ENCODE measurements around the gene PHACTR1. TPM values are rescaled to one million over a fixed set of nuclear protein-coding genes. Genes with fewer than 3 reads are reported as not detected.

PHACTR1 gene
- total and polyA plus RNA-seq, 2 donors: 3.1 to 6.3 TPM

DNA sequence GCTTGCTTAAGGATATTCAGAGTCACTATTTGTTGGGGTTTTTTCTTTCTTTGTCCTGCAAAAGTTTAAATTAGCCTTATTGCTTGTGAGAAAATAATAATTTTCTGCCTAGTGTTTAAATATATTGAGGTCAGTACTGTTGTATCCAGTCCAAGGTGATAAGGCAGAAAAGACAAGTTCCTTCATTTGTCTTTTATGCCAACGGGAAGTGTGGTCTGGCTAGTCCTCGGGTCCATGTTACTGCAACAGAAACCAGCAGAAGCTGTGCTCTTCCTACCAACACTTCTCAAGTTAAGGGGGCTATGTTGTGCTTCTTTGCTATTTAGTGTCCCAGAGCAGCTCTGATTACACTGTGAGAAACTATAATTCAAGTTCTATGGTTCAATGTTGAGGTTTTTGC, 310.6 kb downstream of the PHACTR1 start:
- Histone ChIP-seq H3K36me3 (ENCODE audit: control insufficient read depth in 2 of 2, insufficient read depth in 2 of 2, low read length in 1 of 2) (no peaks in the 10 kb centered on the region), H3K27me3 (ENCODE audit: control insufficient read depth in 2 of 2, insufficient read depth in 1 of 2, low read length in 1 of 2) (no peaks in the 10 kb centered on the region), H3K4me3 (ENCODE audit: low read length in 2 of 2) (no peak overlapping the region), H3K4me1 (ENCODE audit: control insufficient read depth in 2 of 2, insufficient read depth in 2 of 2, low read length in 2 of 2) (no peaks in the 10 kb centered on the region), H3K9me3 (ENCODE audit: control insufficient read depth in 2 of 2, insufficient read depth in 1 of 2, low read length in 1 of 2) (no peaks in the 10 kb centered on the region), H3K27ac (ENCODE audit: low read depth in 1 of 2, low read length in 1 of 2) (no peak overlapping the region)
- DNase-seq (ENCODE audit: low read depth in 6 of 9, low spot score in 9 of 9): no peak
- 34% methylated on average over 2 of the region's 2 CpGs for WGBS

DNA sequence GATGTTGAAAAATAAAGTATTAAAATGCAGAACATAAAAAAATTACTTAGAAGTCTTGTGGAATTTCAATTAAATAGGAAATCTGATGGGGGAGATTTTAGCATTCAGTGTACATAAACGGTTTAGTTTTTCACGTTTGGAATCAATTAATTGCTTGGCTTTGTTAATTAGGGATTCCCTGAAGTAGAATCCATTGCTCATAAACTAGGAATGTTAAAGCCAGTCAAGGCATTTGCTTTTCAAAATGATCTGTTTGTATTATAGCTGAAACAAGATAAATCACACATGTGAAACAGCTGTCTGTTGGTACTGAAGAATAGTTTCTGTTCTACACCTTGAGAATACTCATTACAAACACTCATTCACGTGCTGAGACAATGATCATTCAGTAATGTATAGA, 313.8 kb downstream of the PHACTR1 start:
- H3K9me3 ChIP-seq (ENCODE audit: control insufficient read depth in 2 of 2, insufficient read depth in 1 of 2, low read length in 1 of 2): no peaks in the 10 kb centered on the region
- no peak for DNase-seq (ENCODE audit: low read depth in 6 of 9, low spot score in 9 of 9)

DNA sequence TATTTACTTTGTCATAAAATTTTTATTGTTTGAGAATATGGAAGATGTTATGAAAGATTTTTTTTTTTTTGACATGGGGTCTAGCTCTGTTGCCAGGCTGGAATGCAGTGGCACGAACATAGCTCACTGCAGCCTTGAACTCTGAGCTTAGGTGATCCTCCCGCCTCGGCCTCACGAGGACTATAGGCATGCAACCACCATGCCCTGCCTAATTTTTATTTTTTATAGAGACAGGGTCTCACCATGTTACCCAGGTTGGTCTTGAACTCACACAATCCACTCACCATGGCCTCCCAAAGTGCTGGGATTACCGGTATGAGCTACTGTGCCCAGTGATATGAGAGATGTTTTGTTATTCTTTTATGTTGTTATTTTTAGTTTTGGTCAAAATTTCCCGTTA, 316.0 kb downstream of the PHACTR1 start:
- no peaks in the 10 kb centered on the region for H3K27me3 ChIP-seq (ENCODE audit: control insufficient read depth in 2 of 2, insufficient read depth in 1 of 2, low read length in 1 of 2)

More for the DNA sequence above, 313.8 kb downstream of the PHACTR1 start:
- Histone ChIP-seq H3K36me3 (ENCODE audit: control insufficient read depth in 2 of 2, insufficient read depth in 2 of 2, low read length in 1 of 2) (no peaks in the 10 kb centered on the region), H3K27ac (ENCODE audit: low read depth in 1 of 2, low read length in 1 of 2) (no peak overlapping the region), H3K4me3 (ENCODE audit: low read length in 2 of 2) (no peak overlapping the region), H3K27me3 (ENCODE audit: control insufficient read depth in 2 of 2, insufficient read depth in 1 of 2, low read length in 1 of 2) (no peaks in the 10 kb centered on the region), H3K4me1 (ENCODE audit: control insufficient read depth in 2 of 2, insufficient read depth in 2 of 2, low read length in 2 of 2) (no peaks in the 10 kb centered on the region)
- 60% methylated on average over 3 of the region's 3 CpGs for WGBS

DNA sequence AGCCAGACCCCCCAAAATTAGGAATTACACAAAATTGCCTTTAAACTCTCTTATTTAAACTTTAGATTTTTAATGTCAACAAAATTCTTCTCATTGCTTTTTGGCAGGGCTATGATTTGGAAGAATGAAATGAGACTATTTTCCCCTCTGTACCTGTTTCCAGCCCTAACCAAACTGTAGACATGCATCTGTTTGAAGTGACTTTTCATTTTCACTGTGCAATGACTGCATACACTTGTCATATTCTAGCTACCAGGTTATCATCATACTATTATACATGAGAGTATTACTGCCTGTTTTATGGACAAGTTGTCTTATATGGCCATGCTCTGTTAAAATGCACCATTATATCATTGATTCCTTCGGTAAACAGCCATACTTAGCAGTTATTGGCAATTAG, 316.6 kb downstream of the PHACTR1 start:
- Histone ChIP-seq H3K36me3 (ENCODE audit: control insufficient read depth in 2 of 2, insufficient read depth in 2 of 2, low read length in 1 of 2) (no peaks in the 10 kb centered on the region), H3K27me3 (ENCODE audit: control insufficient read depth in 2 of 2, insufficient read depth in 1 of 2, low read length in 1 of 2) (no peaks in the 10 kb centered on the region), H3K4me1 (ENCODE audit: control insufficient read depth in 2 of 2, insufficient read depth in 2 of 2, low read length in 2 of 2) (no peaks in the 10 kb centered on the region), H3K4me3 (ENCODE audit: low read length in 2 of 2) (no peak overlapping the region), H3K9me3 (ENCODE audit: control insufficient read depth in 2 of 2, insufficient read depth in 1 of 2, low read length in 1 of 2) (no peaks in the 10 kb centered on the region), H3K27ac (ENCODE audit: low read depth in 1 of 2, low read length in 1 of 2) (no peak overlapping the region)
- no peak for DNase-seq (ENCODE audit: low read depth in 6 of 9, low spot score in 9 of 9)
- WGBS: 98% methylated on average over 1 of the region's 1 CpG

More for the DNA sequence above, 316.0 kb downstream of the PHACTR1 start:
- no peaks in the 10 kb centered on the region for H3K36me3 ChIP-seq (ENCODE audit: control insufficient read depth in 2 of 2, insufficient read depth in 2 of 2, low read length in 1 of 2)
- H3K4me1 ChIP-seq (ENCODE audit: control insufficient read depth in 2 of 2, insufficient read depth in 2 of 2, low read length in 2 of 2): no peaks in the 10 kb centered on the region
- no peaks in the 10 kb centered on the region for H3K9me3 ChIP-seq (ENCODE audit: control insufficient read depth in 2 of 2, insufficient read depth in 1 of 2, low read length in 1 of 2)
- H3K4me3 ChIP-seq (ENCODE audit: low read length in 2 of 2): no peak overlapping the region
- no peak overlapping the region for H3K27ac ChIP-seq (ENCODE audit: low read depth in 1 of 2, low read length in 1 of 2)
- WGBS: 71% methylated on average over 6 of the region's 6 CpGs
- no peak for DNase-seq (ENCODE audit: low read depth in 6 of 9, low spot score in 9 of 9)

DNA sequence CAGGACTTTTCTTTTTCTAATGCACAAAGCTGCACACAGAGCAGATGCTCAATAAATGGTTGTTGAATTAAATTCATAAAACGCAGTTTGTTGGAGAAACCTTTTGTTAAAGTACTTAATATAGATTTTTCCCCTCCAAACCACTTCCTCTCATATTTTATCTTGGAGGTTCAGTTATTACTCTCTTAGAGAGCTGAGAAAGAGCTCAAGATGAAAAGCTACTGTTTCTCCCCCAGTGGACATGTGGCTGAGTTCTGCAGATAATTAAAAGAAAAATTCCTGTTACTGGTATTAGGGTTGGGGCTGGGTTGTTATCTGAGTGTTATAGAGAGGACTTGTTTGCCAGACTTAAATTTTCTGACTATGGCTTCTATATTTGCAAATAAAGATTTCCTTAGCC, 317.7 kb downstream of the PHACTR1 start:
- WGBS: 9% methylated on average over 1 of the region's 1 CpG
- no peaks in the 10 kb centered on the region for H3K36me3 ChIP-seq (ENCODE audit: control insufficient read depth in 2 of 2, insufficient read depth in 2 of 2, low read length in 1 of 2)
- H3K4me1 ChIP-seq (ENCODE audit: control insufficient read depth in 2 of 2, insufficient read depth in 2 of 2, low read length in 2 of 2): no peaks in the 10 kb centered on the region
- H3K4me3 ChIP-seq (ENCODE audit: low read length in 2 of 2): no peak overlapping the region
- H3K27ac ChIP-seq (ENCODE audit: low read depth in 1 of 2, low read length in 1 of 2): no peak overlapping the region
- H3K9me3 ChIP-seq (ENCODE audit: control insufficient read depth in 2 of 2, insufficient read depth in 1 of 2, low read length in 1 of 2): no peaks in the 10 kb centered on the region
- DNase-seq (ENCODE audit: low read depth in 6 of 9, low spot score in 9 of 9): no peak
- H3K27me3 ChIP-seq (ENCODE audit: control insufficient read depth in 2 of 2, insufficient read depth in 1 of 2, low read length in 1 of 2): no peaks in the 10 kb centered on the region

DNA sequence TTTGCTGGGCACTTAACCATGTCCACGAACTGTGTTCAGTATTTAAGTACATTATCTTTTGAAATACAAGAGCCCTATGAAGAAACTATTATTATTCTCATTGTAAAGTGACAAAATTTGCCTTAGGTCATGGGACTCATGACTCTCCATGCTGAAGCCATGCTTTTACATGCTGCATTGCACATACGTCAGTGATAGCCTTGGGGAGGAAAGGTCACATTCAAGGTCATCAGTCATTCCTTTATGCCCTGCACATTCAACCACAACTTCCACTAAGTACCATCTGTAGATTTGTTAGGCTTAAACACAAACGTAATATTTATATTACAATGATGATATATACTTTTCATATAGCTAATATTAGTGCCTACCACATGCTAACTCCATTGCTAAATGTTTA, 319.0 kb downstream of the PHACTR1 start:
- Histone ChIP-seq H3K4me1 (ENCODE audit: control insufficient read depth in 2 of 2, insufficient read depth in 2 of 2, low read length in 2 of 2) (no peaks in the 10 kb centered on the region), H3K4me3 (ENCODE audit: low read length in 2 of 2) (no peak overlapping the region), H3K36me3 (ENCODE audit: control insufficient read depth in 2 of 2, insufficient read depth in 2 of 2, low read length in 1 of 2) (no peaks in the 10 kb centered on the region), H3K27me3 (ENCODE audit: control insufficient read depth in 2 of 2, insufficient read depth in 1 of 2, low read length in 1 of 2) (no peaks in the 10 kb centered on the region), H3K27ac (ENCODE audit: low read depth in 1 of 2, low read length in 1 of 2) (no peak overlapping the region), H3K9me3 (ENCODE audit: control insufficient read depth in 2 of 2, insufficient read depth in 1 of 2, low read length in 1 of 2) (no peaks in the 10 kb centered on the region)
- 93% methylated on average over 3 of the region's 3 CpGs for WGBS
- no peak for DNase-seq (ENCODE audit: low read depth in 6 of 9, low spot score in 9 of 9)

DNA sequence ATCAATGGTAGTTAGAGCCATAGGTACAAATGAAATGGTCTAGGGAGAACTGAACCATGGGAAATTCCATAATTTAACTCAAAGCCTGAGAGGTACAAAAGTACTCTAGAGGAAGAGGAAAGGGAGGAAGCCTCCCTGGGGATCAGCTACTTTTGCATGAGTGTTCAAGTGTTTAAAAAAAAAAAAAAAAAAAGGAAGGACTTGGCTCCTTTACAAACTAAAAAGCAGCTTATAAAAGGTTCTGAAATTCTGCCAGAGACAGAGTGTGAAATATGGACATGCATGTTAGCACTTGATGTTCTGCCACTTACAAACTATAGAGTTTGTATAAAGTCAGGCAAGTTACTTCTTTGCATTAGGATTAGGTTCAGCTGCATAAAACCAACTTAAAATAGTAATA, 321.7 kb downstream of the PHACTR1 start:
- Histone ChIP-seq H3K9me3 (ENCODE audit: control insufficient read depth in 2 of 2, insufficient read depth in 1 of 2, low read length in 1 of 2) (no peaks in the 10 kb centered on the region), H3K4me1 (ENCODE audit: control insufficient read depth in 2 of 2, insufficient read depth in 2 of 2, low read length in 2 of 2) (no peaks in the 10 kb centered on the region), H3K27ac (ENCODE audit: low read depth in 1 of 2, low read length in 1 of 2) (no peak overlapping the region), H3K27me3 (ENCODE audit: control insufficient read depth in 2 of 2, insufficient read depth in 1 of 2, low read length in 1 of 2) (no peaks in the 10 kb centered on the region), H3K36me3 (ENCODE audit: control insufficient read depth in 2 of 2, insufficient read depth in 2 of 2, low read length in 1 of 2) (no peaks in the 10 kb centered on the region), H3K4me3 (ENCODE audit: low read length in 2 of 2) (no peak overlapping the region)
- peak in 1 of 9 donors; percentile 10 for DNase-seq (ENCODE audit: low read depth in 6 of 9, low spot score in 9 of 9)

DNA sequence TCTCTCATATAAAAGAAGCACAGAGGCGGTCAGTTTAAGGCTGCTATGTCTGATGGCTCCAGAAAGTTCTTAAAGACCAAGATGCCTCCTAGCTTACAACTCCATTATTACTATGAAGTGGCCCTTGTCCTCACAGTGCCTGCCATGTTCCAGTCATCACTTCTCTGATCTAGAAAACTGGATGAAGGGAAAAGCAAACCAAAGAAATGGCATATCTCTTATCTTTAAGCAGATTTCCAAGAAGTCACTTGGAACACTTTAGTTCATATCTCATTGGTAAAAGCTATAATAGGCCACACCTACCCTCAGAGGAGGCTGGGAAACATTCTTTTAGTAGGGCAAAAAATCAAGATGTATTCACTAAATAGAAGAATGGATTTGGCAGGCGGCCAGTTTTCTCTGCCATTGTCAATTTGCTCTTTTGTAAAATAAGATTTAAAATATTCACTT, 322.2 kb downstream of the PHACTR1 start:
- Histone ChIP-seq H3K9me3 (ENCODE audit: control insufficient read depth in 2 of 2, insufficient read depth in 1 of 2, low read length in 1 of 2) (no peaks in the 10 kb centered on the region), H3K36me3 (ENCODE audit: control insufficient read depth in 2 of 2, insufficient read depth in 2 of 2, low read length in 1 of 2) (no peaks in the 10 kb centered on the region), H3K4me3 (ENCODE audit: low read length in 2 of 2) (no peak overlapping the region), H3K4me1 (ENCODE audit: control insufficient read depth in 2 of 2, insufficient read depth in 2 of 2, low read length in 2 of 2) (no peaks in the 10 kb centered on the region), H3K27me3 (ENCODE audit: control insufficient read depth in 2 of 2, insufficient read depth in 1 of 2, low read length in 1 of 2) (no peaks in the 10 kb centered on the region), H3K27ac (ENCODE audit: low read depth in 1 of 2, low read length in 1 of 2) (no peak overlapping the region)
- DNase-seq (ENCODE audit: low read depth in 6 of 9, low spot score in 9 of 9): no peak
- 96% methylated on average over 2 of the region's 2 CpGs for WGBS

DNA sequence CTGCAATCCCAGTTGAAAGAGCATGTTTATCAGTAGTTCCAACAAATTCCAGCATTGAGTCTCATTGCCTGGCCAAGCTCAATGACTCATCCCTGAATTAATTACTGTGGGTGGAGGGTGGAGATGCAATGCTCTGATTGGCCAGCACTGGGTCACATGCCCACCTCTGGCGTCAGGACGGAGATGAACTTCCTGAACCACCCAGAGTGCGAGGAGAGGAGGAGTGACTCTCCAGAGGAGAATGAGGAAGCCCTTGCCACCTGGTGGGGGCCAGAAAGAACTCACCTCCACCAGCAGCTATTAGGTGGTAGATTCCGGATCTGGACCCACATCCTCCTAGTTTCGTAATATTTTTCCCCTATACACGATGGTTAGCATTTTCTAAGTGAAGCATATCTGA, 327.8 kb downstream of the PHACTR1 start:
- no peaks in the 10 kb centered on the region for H3K27me3 ChIP-seq (ENCODE audit: control insufficient read depth in 2 of 2, insufficient read depth in 1 of 2, low read length in 1 of 2)
- WGBS: 91% methylated on average over 6 of the region's 6 CpGs
- H3K4me3 ChIP-seq (ENCODE audit: low read length in 2 of 2): no peak overlapping the region
- no peaks in the 10 kb centered on the region for H3K4me1 ChIP-seq (ENCODE audit: control insufficient read depth in 2 of 2, insufficient read depth in 2 of 2, low read length in 2 of 2)
- H3K27ac ChIP-seq (ENCODE audit: low read depth in 1 of 2, low read length in 1 of 2): no peak overlapping the region
- H3K36me3 ChIP-seq (ENCODE audit: control insufficient read depth in 2 of 2, insufficient read depth in 2 of 2, low read length in 1 of 2): no peaks in the 10 kb centered on the region
- no peak for DNase-seq (ENCODE audit: low read depth in 6 of 9, low spot score in 9 of 9)
- no peaks in the 10 kb centered on the region for H3K9me3 ChIP-seq (ENCODE audit: control insufficient read depth in 2 of 2, insufficient read depth in 1 of 2, low read length in 1 of 2)

DNA sequence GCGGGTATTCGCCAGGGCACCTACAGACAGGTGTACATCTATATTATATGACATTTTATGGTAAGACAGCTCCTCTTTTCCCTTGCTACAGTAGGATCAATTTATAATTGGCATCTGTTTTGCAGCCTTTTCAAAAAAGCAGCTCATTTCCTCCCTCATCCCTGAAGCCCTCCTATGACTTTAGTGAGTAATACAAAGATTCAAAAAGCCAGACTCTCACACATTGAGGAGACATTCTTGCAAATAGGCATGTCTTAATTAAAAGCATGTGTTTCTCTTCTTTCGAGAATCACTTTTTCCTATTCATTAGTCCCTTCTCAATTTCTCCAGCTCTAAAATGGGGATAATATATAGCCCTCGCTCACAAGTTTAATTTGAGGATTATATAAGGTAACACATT, 328.3 kb downstream of the PHACTR1 start:
- H3K27me3 ChIP-seq (ENCODE audit: control insufficient read depth in 2 of 2, insufficient read depth in 1 of 2, low read length in 1 of 2): no peaks in the 10 kb centered on the region
- no peaks in the 10 kb centered on the region for H3K4me1 ChIP-seq (ENCODE audit: control insufficient read depth in 2 of 2, insufficient read depth in 2 of 2, low read length in 2 of 2)
- WGBS: 77% methylated on average over 4 of the region's 4 CpGs
- H3K9me3 ChIP-seq (ENCODE audit: control insufficient read depth in 2 of 2, insufficient read depth in 1 of 2, low read length in 1 of 2): no peaks in the 10 kb centered on the region
- no peak overlapping the region for H3K27ac ChIP-seq (ENCODE audit: low read depth in 1 of 2, low read length in 1 of 2)
- DNase-seq (ENCODE audit: low read depth in 6 of 9, low spot score in 9 of 9): no peak
- H3K4me3 ChIP-seq (ENCODE audit: low read length in 2 of 2): no peak overlapping the region
- no peaks in the 10 kb centered on the region for H3K36me3 ChIP-seq (ENCODE audit: control insufficient read depth in 2 of 2, insufficient read depth in 2 of 2, low read length in 1 of 2)

All from thymus (tissue), 11 donors.